Anterior cingulate cortex (tissue), 58 donors: Measurements from ENCODE around the gene TMEM87A.
"Not testable (repeated sequence)": the region's sequence is repeated elsewhere in the genome, so short reads cannot be mapped to it uniquely, and the experiment has no call there.

Experiments
- DNase-seq, 58 donors: peaks; one replicate each; lab custom pipeline; 2025; lab: John Stamatoyannopoulos, UW

The TMEM87A gene

DNA sequence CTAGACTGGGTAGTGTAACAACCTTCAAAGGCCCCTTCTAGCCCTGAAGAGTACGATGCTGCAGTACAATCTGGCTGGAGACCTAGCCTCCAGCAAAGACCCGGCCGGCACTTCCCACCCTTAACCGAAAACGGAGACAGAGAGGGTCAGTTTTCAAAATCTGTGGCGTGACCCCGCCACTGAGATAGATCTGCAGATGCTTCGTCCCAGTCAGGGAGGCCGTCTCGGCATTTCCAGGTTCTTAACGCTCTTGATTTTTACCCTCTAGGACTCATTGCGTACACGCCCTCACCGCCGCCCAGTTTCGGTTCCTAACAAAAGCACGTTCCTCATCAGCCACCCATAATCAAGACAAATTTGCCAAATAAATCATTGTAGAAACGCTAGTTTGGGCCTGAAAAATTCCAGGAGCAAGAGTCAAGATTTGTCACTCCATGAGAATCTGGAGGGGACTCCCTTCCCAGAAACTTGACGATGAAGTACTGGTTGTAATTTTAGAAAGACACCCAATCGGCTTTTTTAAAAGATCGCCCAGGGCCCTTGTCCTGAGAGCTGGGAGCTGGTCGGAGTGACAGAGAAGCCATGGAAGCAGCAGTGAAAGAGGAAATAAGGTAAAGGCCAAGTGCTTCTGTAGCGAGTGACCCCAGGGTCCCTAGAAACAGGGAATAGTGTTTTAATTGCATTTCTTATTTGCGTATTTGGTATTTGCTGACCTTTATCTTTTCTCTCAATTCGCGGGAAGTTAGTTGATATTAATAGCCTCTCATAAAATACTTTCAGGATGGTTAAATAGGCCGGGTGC is 868 bp upstream of the TMEM87A start:
- peak in 41 of 58 donors; percentile 20 to 82 (median 55) for DNase-seq

- DNase-seq, result no peak
These were observed 2.2 kb downstream of the TMEM87A start for GRCh38 chr15:42270996-42271395.

DNA sequence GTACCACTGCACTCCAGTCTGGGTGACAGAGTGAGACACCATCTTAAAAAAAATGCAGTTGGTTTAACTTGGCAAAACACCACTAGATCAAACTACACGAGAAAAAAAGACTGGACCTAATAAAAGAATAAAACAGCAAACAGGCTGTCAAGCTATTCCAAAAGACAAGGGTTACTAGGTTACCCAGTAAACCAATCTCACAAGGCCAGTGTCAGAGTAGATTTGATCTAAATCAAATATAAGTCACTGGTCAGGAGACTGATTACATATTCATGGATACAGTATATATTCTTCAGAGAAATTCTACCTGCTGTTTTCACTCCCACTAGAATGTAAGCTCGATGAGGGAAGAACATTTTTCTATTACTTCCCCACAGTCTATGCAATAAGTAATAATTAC is 2.7 kb downstream of the TMEM87A start:
- no peak for DNase-seq

- DNase-seq, result no peak
These were observed 5.9 kb downstream of the TMEM87A start for GRCh38 chr15:42267286-42267685.

DNA sequence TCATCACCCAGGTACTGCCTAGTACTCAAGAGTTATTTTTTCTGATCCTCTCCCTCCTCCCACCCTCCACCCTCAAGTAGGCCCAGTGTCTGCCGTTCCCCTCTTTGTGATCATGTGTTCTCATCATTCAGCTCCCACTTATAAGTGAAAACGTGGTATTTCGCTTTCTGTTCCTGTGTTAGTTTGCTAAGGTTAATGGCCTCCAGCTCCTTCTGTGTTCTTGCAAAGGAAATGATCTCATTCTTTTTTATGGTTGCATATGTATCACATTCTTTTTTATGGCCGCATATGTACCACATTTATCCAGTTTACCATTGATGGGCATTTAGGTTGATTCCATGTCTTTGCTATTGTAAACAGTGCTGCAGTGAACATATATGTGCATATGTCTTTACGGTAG is 8.4 kb downstream of the TMEM87A start:
- no peak for DNase-seq

DNA sequence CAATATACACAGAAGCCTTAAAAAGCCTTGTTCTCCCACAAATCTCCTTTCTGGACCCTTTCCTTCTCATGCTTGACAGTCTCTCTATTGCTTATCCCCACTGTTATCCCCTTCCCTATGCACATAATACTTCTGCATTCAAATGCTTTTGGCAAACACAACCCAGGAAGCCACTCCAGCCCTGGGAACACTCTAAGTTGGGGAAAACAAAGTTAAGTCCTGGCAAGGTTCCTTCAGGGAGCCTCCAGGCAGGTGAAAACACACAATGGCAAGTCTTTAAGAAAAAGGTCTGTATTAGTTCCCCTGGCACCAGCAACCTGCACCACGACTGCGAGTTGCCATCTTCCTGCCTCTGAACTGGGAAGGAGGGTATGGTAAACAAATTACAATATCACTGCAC is 19.9 kb downstream of the TMEM87A start:
- DNase-seq, result no peak

DNA sequence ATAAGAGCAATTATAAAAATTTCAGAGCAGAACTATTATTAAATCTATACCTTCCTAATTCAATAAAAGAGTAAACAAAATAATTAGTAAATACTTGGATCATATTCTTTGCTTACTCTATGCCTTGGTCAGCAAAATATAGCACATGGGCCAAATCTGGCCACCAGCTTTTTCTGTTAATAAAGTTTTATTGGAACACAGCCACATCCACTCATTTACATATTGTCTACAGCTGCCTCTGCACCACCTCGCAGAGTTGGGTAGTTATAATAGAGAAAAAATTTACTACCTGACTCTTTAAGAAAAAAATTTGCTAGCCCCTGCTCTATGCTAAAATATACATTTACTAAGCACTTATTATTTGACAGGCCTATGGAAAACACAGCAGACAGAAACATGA is 32.4 kb downstream of the TMEM87A start:
- no peak for DNase-seq

DNA sequence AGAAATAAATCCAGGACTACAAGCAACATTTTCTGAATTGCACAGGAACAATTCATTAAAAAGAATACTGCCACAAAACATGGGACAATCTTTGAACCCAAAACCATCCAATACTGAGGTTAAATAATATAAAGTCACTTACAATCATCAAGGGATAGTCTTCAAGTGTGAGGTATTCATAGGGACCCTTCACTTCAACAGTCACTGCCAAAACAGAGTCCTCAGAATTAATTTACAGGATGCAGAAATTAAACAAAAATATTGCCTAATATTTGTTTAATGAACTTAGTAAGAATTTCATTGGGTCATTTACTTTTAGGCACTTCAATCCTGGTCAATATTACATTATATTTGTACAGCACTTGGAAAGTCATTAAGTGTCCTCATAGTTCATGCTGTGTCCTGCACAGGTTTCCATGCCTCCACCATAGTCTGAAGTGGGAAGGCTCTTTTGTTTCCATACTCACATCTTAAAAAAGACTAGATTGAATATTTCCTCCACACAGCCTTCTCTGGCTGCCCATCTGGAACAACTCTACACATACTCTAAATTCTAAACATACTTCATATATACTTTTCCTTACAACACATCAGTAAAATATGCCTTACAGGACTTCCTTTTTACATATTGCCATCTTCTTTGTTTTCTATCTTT is 33.6 kb downstream of the TMEM87A start:
- DNase-seq, result no peak

DNA sequence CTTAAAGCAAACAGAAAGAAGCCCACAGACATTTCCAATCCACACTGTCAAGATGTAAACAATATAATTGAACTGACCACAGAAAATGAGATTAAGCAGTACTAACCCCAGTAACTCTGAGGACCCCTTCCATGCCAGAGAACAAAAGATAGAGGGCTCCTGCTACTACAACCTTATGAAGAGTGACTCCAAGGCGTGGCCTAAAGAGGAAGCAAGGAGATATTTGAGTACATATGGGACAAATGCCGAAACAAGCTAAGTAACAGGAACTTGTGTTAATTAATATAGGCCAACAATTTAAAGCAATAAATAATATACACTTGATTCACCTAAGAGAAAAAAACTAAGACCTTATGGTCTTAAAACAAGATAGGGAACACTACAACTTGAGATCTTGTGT is 40.1 kb downstream of the TMEM87A start:
- DNase-seq, result no peak

DNA sequence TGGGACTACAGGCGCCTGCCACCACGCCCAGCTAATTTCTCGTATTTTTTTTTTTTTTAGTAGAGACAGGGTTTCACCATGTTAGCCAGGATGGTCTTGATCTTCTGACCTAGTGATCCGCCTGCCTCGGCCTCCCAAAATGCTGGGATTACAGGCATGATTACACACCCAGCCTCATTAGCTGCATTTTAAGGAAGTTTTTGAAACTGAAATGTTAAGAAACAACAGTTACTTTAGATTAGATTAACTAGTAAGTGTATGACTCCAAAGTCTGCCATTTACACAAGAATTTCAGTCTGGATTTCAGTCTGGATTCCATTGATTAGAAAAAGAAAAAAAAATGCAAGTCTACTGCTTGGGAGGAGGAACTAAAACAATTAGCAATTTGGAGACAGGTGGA is 40.6 kb downstream of the TMEM87A start:
- no peak for DNase-seq

DNA sequence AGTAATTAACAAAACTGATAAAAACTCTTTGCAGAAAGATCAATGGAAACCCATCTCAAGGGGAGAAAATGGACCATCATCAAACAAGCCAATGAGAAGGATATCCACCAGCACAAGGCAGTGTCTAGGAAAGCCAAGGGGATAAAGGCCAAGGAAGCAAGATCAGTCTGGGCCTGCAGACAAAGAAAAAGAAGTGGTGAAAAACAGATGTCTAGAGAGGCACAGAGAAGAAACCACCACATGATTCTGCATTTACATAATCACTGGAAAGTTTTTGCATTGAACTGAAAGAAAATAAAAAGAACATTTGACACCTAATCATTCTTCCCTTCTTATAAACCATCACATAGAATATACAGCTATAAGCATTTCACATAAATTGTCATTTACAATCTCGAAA is 42.1 kb downstream of the TMEM87A start:
- no peak for DNase-seq

GRCh38 chr15:42228981-42229380 is 44.3 kb downstream of the TMEM87A start:
- DNase-seq, result not testable (repeated sequence)

GRCh38 chr15:42228036-42228435 is 45.2 kb downstream of the TMEM87A start:
- DNase-seq, result no peak

GRCh38 chr15:42226648-42227047 is 46.6 kb downstream of the TMEM87A start:
- peak in 27 of 58 donors; percentile 0 to 67 (median 17) for DNase-seq

GRCh38 chr15:42220216-42220615 is 53.0 kb downstream of the TMEM87A start:
- no peak for DNase-seq

- DNase-seq, result no peak
These were observed 54.2 kb downstream of the TMEM87A start for GRCh38 chr15:42218953-42219592.

GRCh38 chr15:42217568-42217967 is 55.7 kb downstream of the TMEM87A start:
- no peak for DNase-seq

- DNase-seq, result no peak
These were observed 57.1 kb downstream of the TMEM87A start for GRCh38 chr15:42215913-42216829.

- DNase-seq, result no peak
These were observed 58.6 kb downstream of the TMEM87A start for GRCh38 chr15:42214600-42214999.

DNA sequence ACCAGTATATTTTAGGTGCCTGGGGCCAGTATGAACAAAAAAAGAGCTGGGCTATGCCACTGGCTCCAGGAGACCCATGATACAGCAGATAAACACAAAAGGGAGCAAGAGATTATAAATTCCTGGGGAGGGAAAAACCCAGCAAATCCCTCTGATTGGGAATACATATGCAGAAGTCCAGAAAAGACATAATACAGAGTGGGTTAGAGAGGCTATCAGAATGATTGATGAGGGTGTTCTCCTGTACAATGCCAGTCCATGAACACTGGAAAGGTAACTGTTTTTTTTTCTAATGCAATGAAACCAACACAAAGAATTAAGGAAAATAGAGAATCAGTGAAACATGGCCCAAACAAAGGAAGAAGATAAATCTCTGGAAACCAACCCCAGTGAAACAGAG is 59.7 kb downstream of the TMEM87A start:
- DNase-seq, result no peak

DNA sequence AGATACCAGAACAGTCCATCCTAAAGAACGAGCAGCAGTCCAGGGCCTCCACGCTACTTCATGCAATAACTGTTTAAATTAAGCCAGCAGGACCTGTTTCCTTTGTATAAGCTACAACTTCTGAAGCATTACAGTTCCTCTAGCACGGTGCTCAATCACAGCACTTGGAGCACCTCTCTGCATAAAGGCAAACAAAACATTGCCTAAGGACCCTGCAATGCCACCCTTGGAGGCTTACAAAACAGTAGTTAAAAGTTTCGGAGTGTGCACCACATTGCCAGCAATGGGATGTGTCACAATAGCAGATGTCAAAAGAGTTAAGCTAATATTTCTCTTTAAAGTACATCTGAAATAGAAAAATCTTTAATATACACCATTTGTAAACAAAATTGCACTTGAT is 62.5 kb downstream of the TMEM87A start:
- no peak for DNase-seq
